Parathyroid adenoma (tissue), 2 donors: Measurements from ENCODE around the gene GPC6.

Experiments used
- H2AFZ ChIP-seq: fragments of 300-600 bp; sonication (generic); one replicate; pipeline ENCODE4 v1.7.0; 2017; ENCODE audit warnings: antibody characterized with exemption, mild to moderate bottlenecking
- H3K27ac ChIP-seq: fragments of 300-600 bp; sonication (generic); one replicate; pipeline ENCODE4 v1.7.0; 2017
- H3K27me3 ChIP-seq: fragments of 300-600 bp; sonication (generic); one replicate; pipeline ENCODE4 v1.7.0; 2017; ENCODE audit warnings: low read length; ENCODE audit not compliant: control insufficient read depth, insufficient read depth
- H3K36me3 ChIP-seq: fragments of 300-600 bp; sonication (generic); one replicate; pipeline ENCODE4 v1.7.0; 2017; ENCODE audit warnings: low read length; ENCODE audit not compliant: control insufficient read depth, insufficient read depth
- H3K4me1 ChIP-seq: fragments of 300-600 bp; sonication (generic); one replicate; pipeline ENCODE4 v1.7.0; 2017; ENCODE audit warnings: control low read depth
- H3K4me2 ChIP-seq: fragments of 300-600 bp; sonication (generic); one replicate; pipeline ENCODE4 v1.7.0; 2017; ENCODE audit warnings: low read length
- H3K4me3 ChIP-seq: fragments of 300-600 bp; sonication (generic); one replicate; pipeline ENCODE4 v1.7.0; 2017; ENCODE audit warnings: low read depth, low read length
- H3K79me2 ChIP-seq: fragments of 300-600 bp; sonication (generic); one replicate; pipeline ENCODE4 v1.7.0; 2017; ENCODE audit warnings: control low read depth
- H3K9ac ChIP-seq: fragments of 300-600 bp; sonication (generic); one replicate; pipeline ENCODE4 v1.7.0; 2017; ENCODE audit warnings: mild to moderate bottlenecking
- H3K9me3 ChIP-seq: fragments of 300-600 bp; sonication (generic); one replicate; pipeline ENCODE4 v1.7.0; 2017; ENCODE audit warnings: low read length; ENCODE audit not compliant: control insufficient read depth
- TF ChIP-seq, protein P1 (sequence below): fragments of 300-600 bp; sonication (generic); IDR thresholded peaks from one replicate; pipeline ENCODE4 v1.7.0; 2017; ENCODE audit warnings: antibody characterized with exemption, mild to moderate bottlenecking
- donor health status: primary hyperparathyroidism.

Gene GPC6

DNA sequence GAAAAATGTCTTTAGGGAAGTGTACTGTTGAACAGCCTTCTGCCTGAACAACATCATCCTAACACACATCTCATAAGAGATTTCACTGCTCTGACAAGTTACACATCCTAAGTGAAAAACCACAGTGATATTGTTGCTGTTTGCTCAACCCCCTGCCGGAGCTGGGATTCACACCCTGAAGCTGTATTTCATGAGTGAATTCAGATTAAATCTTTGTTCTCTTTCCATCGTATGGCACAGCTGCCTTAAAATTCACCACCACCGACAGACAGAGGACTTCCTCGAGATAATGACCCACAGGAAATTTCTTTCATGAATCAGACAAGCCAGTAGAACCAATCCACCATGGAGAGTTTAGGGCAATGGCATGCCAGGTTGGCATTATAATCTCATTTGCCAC is 972.1 kb downstream of the GPC6 start:
- no peak overlapping the region for H3K4me3 ChIP-seq
- H3K27ac ChIP-seq = no peak overlapping the region
- TF ChIP-seq, protein P1, sequence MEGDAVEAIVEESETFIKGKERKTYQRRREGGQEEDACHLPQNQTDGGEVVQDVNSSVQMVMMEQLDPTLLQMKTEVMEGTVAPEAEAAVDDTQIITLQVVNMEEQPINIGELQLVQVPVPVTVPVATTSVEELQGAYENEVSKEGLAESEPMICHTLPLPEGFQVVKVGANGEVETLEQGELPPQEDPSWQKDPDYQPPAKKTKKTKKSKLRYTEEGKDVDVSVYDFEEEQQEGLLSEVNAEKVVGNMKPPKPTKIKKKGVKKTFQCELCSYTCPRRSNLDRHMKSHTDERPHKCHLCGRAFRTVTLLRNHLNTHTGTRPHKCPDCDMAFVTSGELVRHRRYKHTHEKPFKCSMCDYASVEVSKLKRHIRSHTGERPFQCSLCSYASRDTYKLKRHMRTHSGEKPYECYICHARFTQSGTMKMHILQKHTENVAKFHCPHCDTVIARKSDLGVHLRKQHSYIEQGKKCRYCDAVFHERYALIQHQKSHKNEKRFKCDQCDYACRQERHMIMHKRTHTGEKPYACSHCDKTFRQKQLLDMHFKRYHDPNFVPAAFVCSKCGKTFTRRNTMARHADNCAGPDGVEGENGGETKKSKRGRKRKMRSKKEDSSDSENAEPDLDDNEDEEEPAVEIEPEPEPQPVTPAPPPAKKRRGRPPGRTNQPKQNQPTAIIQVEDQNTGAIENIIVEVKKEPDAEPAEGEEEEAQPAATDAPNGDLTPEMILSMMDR = no peak
- H2AFZ ChIP-seq = no peak overlapping the region
- no peaks in the 10 kb centered on the region for H3K9me3 ChIP-seq
- H3K36me3 ChIP-seq = no peaks in the 10 kb centered on the region
- H3K9ac ChIP-seq = no peak overlapping the region
- no peaks in the 10 kb centered on the region for H3K79me2 ChIP-seq
- no peak overlapping the region for H3K4me2 ChIP-seq
- no peaks in the 10 kb centered on the region for H3K27me3 ChIP-seq
- H3K4me1 ChIP-seq = no peaks in the 10 kb centered on the region

DNA sequence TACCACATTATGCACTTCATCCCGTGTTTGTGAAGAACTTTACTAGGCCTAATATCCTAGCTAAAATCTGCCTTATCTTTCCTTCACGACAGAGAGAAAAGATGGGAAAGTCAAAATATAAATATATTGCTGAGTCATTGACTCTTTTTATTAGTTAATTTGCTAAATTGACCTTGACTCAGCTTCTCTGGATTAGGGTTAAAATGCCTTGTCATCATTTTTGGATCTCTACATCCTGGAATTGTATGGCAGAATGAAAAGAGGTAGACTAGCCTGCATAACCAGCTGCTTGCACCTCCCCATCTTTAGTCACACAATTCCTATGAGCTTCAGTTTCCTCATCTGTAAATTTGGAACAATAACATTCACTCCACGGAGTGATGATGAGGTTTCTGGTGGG is 972.5 kb downstream of the GPC6 start:
- no peak overlapping the region for H3K9ac ChIP-seq
- H3K36me3 ChIP-seq = no peaks in the 10 kb centered on the region
- no peaks in the 10 kb centered on the region for H3K27me3 ChIP-seq
- H3K9me3 ChIP-seq = no peaks in the 10 kb centered on the region
- no peak overlapping the region for H3K4me2 ChIP-seq
- no peak overlapping the region for H3K4me3 ChIP-seq
- H3K27ac ChIP-seq = no peak overlapping the region
- TF ChIP-seq, protein P1 = no peak
- no peaks in the 10 kb centered on the region for H3K4me1 ChIP-seq
- H2AFZ ChIP-seq = no peak overlapping the region
- H3K79me2 ChIP-seq = no peaks in the 10 kb centered on the region

DNA sequence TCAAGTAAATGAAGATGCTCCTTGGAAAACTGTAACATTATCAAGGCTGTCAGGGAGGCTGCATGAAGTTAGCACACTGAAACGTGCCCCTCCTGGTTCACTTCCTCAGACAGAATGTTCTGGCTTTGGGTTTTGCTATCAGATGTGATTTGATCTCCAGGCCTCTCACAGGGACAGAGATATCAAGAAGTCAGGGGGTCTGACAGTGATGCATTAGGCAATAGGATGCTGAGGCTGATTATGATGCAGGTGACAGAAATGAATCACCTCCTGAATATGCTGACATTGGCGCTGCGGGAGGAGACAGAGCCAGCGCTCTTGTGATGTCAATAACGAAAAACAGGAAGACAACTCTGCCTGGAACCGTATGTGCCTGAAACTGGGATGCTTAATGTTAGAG is 974.4 kb downstream of the GPC6 start:
- TF ChIP-seq, protein P1 = no peak
- Histone ChIP-seq H3K27me3 (no peaks in the 10 kb centered on the region), H3K4me1 (peaks cover 5% of the 10 kb centered on the region), H3K27ac (no peak overlapping the region), H3K4me2 (no peak overlapping the region), H3K36me3 (no peaks in the 10 kb centered on the region), H3K9ac (no peak overlapping the region), H3K4me3 (no peak overlapping the region), H3K79me2 (no peaks in the 10 kb centered on the region), H2AFZ (no peak overlapping the region), H3K9me3 (no peaks in the 10 kb centered on the region)

DNA sequence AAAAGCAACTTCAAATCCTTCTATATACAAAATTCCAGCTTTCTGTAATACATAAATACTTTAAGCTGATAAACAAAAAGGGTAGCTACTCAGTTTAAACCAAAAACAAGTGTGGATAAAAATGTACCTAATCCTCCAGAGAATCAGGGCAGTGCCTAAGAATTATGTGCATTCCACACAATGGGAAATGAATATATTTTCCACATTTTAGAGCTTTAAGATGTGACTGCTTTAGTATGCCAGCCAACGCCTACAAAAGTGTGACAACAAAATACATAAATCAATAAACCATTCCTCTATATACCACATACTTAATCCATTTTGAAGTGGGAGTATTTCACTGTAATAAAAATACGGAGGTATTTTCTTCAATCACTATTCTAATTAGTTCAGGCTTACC is 977.6 kb downstream of the GPC6 start:
- H3K79me2 ChIP-seq = no peaks in the 10 kb centered on the region
- no peaks in the 10 kb centered on the region for H3K36me3 ChIP-seq
- no peaks in the 10 kb centered on the region for H3K9me3 ChIP-seq
- H3K4me1 ChIP-seq = peaks cover 5% of the 10 kb centered on the region
- no peak overlapping the region for H2AFZ ChIP-seq
- no peak overlapping the region for H3K4me2 ChIP-seq
- TF ChIP-seq, protein P1 = no peak
- H3K4me3 ChIP-seq = no peak overlapping the region
- H3K27me3 ChIP-seq = no peaks in the 10 kb centered on the region
- H3K9ac ChIP-seq = no peak overlapping the region
- no peak overlapping the region for H3K27ac ChIP-seq

DNA sequence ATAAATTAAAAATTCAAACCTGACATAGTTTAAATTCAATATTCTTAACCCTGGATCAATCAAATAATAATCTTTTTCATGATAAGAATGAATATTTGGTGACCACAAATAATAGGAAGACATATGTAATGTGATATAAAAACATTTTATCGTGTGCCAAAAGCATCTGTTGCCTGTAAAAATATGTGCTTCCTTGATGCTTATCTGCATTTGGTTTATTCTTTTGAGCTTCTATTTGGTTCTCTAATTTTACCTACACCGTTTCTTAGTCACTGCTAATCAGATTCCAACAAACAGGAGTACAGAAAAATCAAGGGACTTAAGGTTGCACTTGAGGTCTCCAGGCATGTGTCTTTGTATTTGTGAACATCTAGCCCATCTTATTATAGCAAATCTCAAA is 978.3 kb downstream of the GPC6 start:
- Histone ChIP-seq H3K4me1 (peaks cover 5% of the 10 kb centered on the region), H3K27me3 (no peaks in the 10 kb centered on the region), H3K9me3 (no peaks in the 10 kb centered on the region), H3K9ac (no peak overlapping the region), H3K36me3 (no peaks in the 10 kb centered on the region), H3K27ac (no peak overlapping the region), H3K4me3 (no peak overlapping the region), H3K4me2 (no peak overlapping the region), H2AFZ (no peak overlapping the region), H3K79me2 (no peaks in the 10 kb centered on the region)
- TF ChIP-seq, protein P1 = no peak
